Renal cortical epithelial cell (primary cell): ENCODE data around the gene CD40. TPM values are rescaled to one million over a fixed set of nuclear protein-coding genes. Genes with fewer than 3 reads are reported as not detected.
A peak's percentile ranks its signal among the peaks of the same experiment; 100 is the strongest.
"Not testable (repeated sequence)": the region's sequence is repeated elsewhere in the genome, so short reads cannot be mapped to it uniquely, and the experiment has no call there.

Experiments used
- DNase-seq: peaks from one replicate; pipeline ENCODE4 v3.0.0-alpha.2; 2011; ENCODE audit warnings: low read depth
- total RNA-seq: library from RNA; depleted of rRNA; stranded (reverse); fragments of >200 nt; gene quantifications from 2 replicates; pipeline ENCODE4 v1.2.3, GENCODE V29; 2014

Gene CD40
- total RNA-seq, result 38.6 and 89.6 TPM in 2 replicates

GRCh38 chr20:46117704-46118467 is at the start of gene CD40:
TSS of gene CD40 (plus strand) at chr20:46118314. CDS start at chr20:46118344, 30 bp downstream.
- DNase-seq, result peak; percentile 85

GRCh38 chr20:46070215-46070900 is 47.8 kb upstream of the CD40 start:
- peak; percentile 58 for DNase-seq

GRCh38 chr20:46071573-46071972 is 46.5 kb upstream of the CD40 start:
- DNase-seq, result no peak

- no peak for DNase-seq
Measured at GRCh38 chr20:46073024-46073423, 45.1 kb upstream of the CD40 start.

GRCh38 chr20:46073443-46073842 is 44.7 kb upstream of the CD40 start:
- no peak for DNase-seq

- no peak for DNase-seq
Measured at GRCh38 chr20:46074006-46074405, 44.1 kb upstream of the CD40 start.

GRCh38 chr20:46076806-46077205 is 41.3 kb upstream of the CD40 start:
- no peak for DNase-seq

GRCh38 chr20:46077642-46078305 is 40.3 kb upstream of the CD40 start:
- no peak for DNase-seq

- no peak for DNase-seq
Measured at GRCh38 chr20:46078954-46079353, 39.2 kb upstream of the CD40 start.

- DNase-seq, result no peak
Measured at GRCh38 chr20:46081074-46081473, 37.0 kb upstream of the CD40 start.

- no peak for DNase-seq
Measured at GRCh38 chr20:46083101-46083500, 35.0 kb upstream of the CD40 start.

GRCh38 chr20:46083531-46084061 is 34.5 kb upstream of the CD40 start:
- DNase-seq, result no peak

- no peak for DNase-seq
Measured at GRCh38 chr20:46084805-46085178, 33.3 kb upstream of the CD40 start.

GRCh38 chr20:46085179-46085851 is 32.8 kb upstream of the CD40 start:
- DNase-seq, result peak; percentile 74

GRCh38 chr20:46087161-46087560 is 31.0 kb upstream of the CD40 start:
- DNase-seq, result peak; percentile 38

GRCh38 chr20:46088409-46089166 is 29.5 kb upstream of the CD40 start:
- peak; percentile 57 for DNase-seq

GRCh38 chr20:46089167-46089416 is 29.0 kb upstream of the CD40 start:
- no peak for DNase-seq

GRCh38 chr20:46089417-46090388 is 28.4 kb upstream of the CD40 start, which contains the start of gene NCOA5:
TSS of gene NCOA5 (minus strand) at chr20:46089962. CDS start at chr20:46079424, 10,538 bp downstream.
- peak; percentile 84 for DNase-seq

GRCh38 chr20:46091622-46092535 is 26.2 kb upstream of the CD40 start:
- DNase-seq, result not testable (repeated sequence)
